ENCODE data around the gene MYO1F. TPM values are rescaled to one million over a fixed set of nuclear protein-coding genes. Genes with fewer than 3 reads are reported as not detected.
"Not testable (repeated sequence)": the region's sequence is repeated elsewhere in the genome, so short reads cannot be mapped to it uniquely, and the experiment has no call there.

MYO1F gene
- total RNA-seq, 1 donor from 2014 or later, result 0.10 TPM

DNA sequence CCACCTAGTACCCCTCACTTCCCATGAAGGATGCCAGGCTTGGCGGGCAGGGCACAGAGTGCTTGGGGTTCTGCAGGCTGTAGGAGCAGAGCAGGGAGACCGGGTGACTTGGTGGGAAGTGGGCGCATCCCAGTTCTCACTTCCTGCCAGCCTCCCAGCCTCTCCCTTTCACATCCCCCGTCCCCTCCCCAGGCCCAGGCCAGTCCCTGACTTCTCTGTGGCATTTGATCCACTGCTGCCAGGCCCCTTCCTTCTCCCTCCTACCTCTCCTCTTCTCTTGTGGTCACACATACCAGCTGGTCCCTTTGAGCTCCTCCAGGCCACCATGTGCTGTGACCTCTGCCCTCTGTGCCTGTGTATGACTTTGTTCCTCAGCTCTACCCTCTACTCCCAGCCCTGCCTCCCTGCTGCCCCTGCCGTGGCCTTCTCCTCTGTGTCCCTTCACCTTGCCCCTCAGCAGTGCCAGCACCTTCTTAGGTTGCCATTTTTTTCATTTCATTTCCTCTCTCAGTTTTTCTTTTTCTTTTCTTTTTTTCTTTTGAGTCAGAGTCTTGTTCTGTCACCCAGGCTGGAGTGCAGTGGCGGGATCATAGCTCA, 19.5 kb downstream of the MYO1F start:
- no peaks in the 10 kb centered on the region for H3K36me3 Mint-ChIP-seq (ENCODE audit: unreplicated experiment)
- no peak overlapping the region for H3K4me3 Mint-ChIP-seq (ENCODE audit: unreplicated experiment)
- H3K4me1 Mint-ChIP-seq (ENCODE audit: low read depth, unreplicated experiment), result no peaks in the 10 kb centered on the region
- no peak for DNase-seq
- H3K27me3 Mint-ChIP-seq (ENCODE audit: unreplicated experiment), result peaks cover 4% of the 10 kb centered on the region
- TF ChIP-seq, protein P1, sequence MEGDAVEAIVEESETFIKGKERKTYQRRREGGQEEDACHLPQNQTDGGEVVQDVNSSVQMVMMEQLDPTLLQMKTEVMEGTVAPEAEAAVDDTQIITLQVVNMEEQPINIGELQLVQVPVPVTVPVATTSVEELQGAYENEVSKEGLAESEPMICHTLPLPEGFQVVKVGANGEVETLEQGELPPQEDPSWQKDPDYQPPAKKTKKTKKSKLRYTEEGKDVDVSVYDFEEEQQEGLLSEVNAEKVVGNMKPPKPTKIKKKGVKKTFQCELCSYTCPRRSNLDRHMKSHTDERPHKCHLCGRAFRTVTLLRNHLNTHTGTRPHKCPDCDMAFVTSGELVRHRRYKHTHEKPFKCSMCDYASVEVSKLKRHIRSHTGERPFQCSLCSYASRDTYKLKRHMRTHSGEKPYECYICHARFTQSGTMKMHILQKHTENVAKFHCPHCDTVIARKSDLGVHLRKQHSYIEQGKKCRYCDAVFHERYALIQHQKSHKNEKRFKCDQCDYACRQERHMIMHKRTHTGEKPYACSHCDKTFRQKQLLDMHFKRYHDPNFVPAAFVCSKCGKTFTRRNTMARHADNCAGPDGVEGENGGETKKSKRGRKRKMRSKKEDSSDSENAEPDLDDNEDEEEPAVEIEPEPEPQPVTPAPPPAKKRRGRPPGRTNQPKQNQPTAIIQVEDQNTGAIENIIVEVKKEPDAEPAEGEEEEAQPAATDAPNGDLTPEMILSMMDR (IDR thresholded peaks at IDR 0.05; ENCODE audit: partially characterized antibody, unreplicated experiment), result no peak
- no peak overlapping the region for H3K27ac Mint-ChIP-seq (ENCODE audit: unreplicated experiment)
- H3K9me3 Mint-ChIP-seq (ENCODE audit: unreplicated experiment), result peaks cover 4% of the 10 kb centered on the region

DNA sequence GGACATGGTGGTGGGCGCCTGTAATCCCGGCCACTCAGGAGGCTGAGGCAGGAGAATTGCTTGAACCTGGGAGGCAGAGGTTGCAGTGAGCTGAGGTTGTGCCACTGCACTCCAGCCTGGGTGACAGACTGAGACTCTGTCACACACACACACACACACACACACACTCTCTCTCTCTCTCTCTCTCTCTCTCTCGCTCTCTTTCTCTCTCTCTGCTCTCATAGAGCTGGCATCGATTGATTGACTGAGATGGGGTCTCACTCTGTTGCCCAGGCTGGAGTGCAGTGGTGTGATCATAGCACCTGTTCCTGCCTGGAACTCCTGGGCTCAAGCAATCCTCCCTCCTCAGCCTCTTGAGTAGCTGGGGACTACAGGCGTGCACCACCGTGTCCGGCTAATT, 23.5 kb downstream of the MYO1F start:
- H3K27me3 Mint-ChIP-seq (ENCODE audit: unreplicated experiment); DNase-seq; H3K27ac Mint-ChIP-seq (ENCODE audit: unreplicated experiment); H3K36me3 Mint-ChIP-seq (ENCODE audit: unreplicated experiment); H3K4me3 Mint-ChIP-seq (ENCODE audit: unreplicated experiment); H3K9me3 Mint-ChIP-seq (ENCODE audit: unreplicated experiment); H3K4me1 Mint-ChIP-seq (ENCODE audit: low read depth, unreplicated experiment): not testable (repeated sequence)

DNA sequence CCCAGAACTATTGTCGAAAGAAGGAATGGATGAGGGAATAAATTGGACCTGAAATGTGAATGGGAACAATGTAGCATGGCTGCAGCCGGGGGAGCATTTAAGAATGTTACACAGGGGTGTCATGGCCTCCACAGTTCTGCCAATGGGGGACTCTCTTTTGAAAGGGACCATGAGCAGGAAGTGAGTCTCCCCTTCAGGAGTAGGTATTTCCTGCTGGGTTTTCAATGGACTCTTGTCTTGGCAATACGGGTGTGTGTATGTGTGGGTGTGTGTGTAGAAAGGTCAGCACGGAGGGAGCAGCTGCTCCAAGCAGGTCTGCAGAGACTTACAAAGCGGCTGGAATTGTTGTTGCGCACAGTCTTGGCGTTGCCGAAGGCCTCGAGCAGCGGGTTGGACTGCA, 24.4 kb downstream of the MYO1F start:
- H3K4me1 Mint-ChIP-seq (ENCODE audit: low read depth, unreplicated experiment), result no peaks in the 10 kb centered on the region
- H3K27me3 Mint-ChIP-seq (ENCODE audit: unreplicated experiment), result peaks cover 3% of the 10 kb centered on the region
- DNase-seq, result no peak
- TF ChIP-seq, protein P1 (IDR thresholded peaks at IDR 0.05; ENCODE audit: partially characterized antibody, unreplicated experiment), result no peak
- peaks cover 3% of the 10 kb centered on the region for H3K9me3 Mint-ChIP-seq (ENCODE audit: unreplicated experiment)
- H3K36me3 Mint-ChIP-seq (ENCODE audit: unreplicated experiment), result no peaks in the 10 kb centered on the region
- no peak overlapping the region for H3K27ac Mint-ChIP-seq (ENCODE audit: unreplicated experiment)
- H3K4me3 Mint-ChIP-seq (ENCODE audit: unreplicated experiment), result no peak overlapping the region

DNA sequence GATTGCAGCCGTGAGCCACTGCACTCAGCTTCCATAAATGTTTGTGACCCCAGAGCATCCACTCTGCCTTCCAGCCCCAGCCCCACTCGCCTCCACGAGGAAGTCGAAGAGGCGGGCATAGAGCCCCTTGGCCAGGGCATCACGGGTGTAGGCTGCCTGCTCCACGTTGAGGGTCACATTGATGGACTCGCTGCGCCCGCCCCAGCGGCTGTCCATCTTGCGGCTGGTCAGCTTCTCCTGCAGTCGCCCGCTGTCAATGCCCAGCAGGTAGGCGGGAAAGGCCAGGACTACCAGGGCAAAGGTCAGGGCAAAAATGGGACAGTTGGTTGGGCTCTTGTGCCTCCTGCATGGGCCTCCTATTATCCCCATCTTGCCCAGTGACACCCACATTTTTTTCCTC, 27.2 kb downstream of the MYO1F start:
- TF ChIP-seq, protein P1 (IDR thresholded peaks at IDR 0.05; ENCODE audit: partially characterized antibody, unreplicated experiment), result no peak
- Mint-ChIP-seq H3K27me3 (ENCODE audit: unreplicated experiment) (peaks cover 4% of the 10 kb centered on the region), H3K27ac (ENCODE audit: unreplicated experiment) (no peak overlapping the region), H3K4me3 (ENCODE audit: unreplicated experiment) (no peak overlapping the region), H3K36me3 (ENCODE audit: unreplicated experiment) (no peaks in the 10 kb centered on the region), H3K9me3 (ENCODE audit: unreplicated experiment) (peaks cover 1% of the 10 kb centered on the region), H3K4me1 (ENCODE audit: low read depth, unreplicated experiment) (no peaks in the 10 kb centered on the region)
- DNase-seq, result no peak

DNA sequence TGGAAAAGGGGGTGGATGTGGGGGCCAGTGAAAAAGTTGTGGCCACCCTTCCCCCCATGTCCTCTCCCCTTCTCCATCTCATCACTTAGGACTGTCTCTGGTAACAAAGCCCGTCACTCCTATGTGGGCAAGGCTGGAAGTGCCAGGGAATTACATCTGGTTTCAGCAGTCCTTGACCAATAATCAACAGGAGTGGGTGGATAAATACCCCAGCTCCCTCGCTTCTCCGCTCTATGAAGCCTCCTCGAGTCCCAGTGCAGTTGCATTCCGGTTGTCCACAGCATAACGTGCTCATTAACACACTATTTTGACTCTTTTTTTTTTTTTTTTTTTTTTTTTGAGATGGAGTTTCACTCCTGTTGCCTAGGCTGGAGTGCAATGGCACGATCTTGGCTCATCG, 31.5 kb downstream of the MYO1F start:
- H3K36me3 Mint-ChIP-seq (ENCODE audit: unreplicated experiment), result no peaks in the 10 kb centered on the region
- TF ChIP-seq, protein P1 (IDR thresholded peaks at IDR 0.05; ENCODE audit: partially characterized antibody, unreplicated experiment), result no peak
- no peak overlapping the region for H3K4me3 Mint-ChIP-seq (ENCODE audit: unreplicated experiment)
- DNase-seq, result no peak
- H3K27me3 Mint-ChIP-seq (ENCODE audit: unreplicated experiment), result peaks cover 2% of the 10 kb centered on the region
- H3K27ac Mint-ChIP-seq (ENCODE audit: unreplicated experiment), result no peak overlapping the region
- H3K4me1 Mint-ChIP-seq (ENCODE audit: low read depth, unreplicated experiment), result no peaks in the 10 kb centered on the region
- no peaks in the 10 kb centered on the region for H3K9me3 Mint-ChIP-seq (ENCODE audit: unreplicated experiment)
